ENCODE measurements around the gene ZYX.

GRCh38 chr7:143375298-143376034, 5.7 kb upstream of the ZYX start:
- no peak for TF ChIP-seq ATF7-NPFF (CRISPR knock-in tag; IDR thresholded peaks at IDR 0.05; ENCODE audit: low read depth)
- TF ChIP-seq TEAD2 (CRISPR knock-in tag; IDR thresholded peaks at IDR 0.05), result no peak
- TF ChIP-seq ZNF484 (CRISPR knock-in tag; IDR thresholded peaks at IDR 0.05; ENCODE audit: borderline replicate concordance, low read depth), result no peak
- no peak for TF ChIP-seq CTCF (CRISPR knock-in tag; IDR thresholded peaks at IDR 0.05)
- no peak for TF ChIP-seq KLF16 (CRISPR knock-in tag; IDR thresholded peaks at IDR 0.05)
- TF ChIP-seq, protein P1, sequence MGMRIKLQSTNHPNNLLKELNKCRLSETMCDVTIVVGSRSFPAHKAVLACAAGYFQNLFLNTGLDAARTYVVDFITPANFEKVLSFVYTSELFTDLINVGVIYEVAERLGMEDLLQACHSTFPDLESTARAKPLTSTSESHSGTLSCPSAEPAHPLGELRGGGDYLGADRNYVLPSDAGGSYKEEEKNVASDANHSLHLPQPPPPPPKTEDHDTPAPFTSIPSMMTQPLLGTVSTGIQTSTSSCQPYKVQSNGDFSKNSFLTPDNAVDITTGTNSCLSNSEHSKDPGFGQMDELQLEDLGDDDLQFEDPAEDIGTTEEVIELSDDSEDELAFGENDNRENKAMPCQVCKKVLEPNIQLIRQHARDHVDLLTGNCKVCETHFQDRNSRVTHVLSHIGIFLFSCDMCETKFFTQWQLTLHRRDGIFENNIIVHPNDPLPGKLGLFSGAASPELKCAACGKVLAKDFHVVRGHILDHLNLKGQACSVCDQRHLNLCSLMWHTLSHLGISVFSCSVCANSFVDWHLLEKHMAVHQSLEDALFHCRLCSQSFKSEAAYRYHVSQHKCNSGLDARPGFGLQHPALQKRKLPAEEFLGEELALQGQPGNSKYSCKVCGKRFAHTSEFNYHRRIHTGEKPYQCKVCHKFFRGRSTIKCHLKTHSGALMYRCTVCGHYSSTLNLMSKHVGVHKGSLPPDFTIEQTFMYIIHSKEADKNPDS (CRISPR knock-in tag; IDR thresholded peaks at IDR 0.05), result no peak

Measured in HepG2 (cell line).